H9 (cell line): ENCODE data around the gene PPAN. TPM values are rescaled to one million over a fixed set of nuclear protein-coding genes. Genes with fewer than 3 reads are reported as not detected.

Experiments
- DNase-seq: peaks from one replicate; pipeline ENCODE4 v3.0.0-alpha.2; 2017
- H2AFZ ChIP-seq: one replicate; pipeline ENCODE4 v1.6.1; 2013; ENCODE audit warnings: mild to moderate bottlenecking, low read length, control low read depth, moderate library complexity
- H2AK5ac ChIP-seq: 2 replicates; pipeline ENCODE4 v1.6.1; 2013; ENCODE audit warnings: low read length, control low read depth, mixed read lengths; ENCODE audit not compliant: insufficient read length
- H2BK120ac ChIP-seq: one replicate; pipeline ENCODE4 v1.6.1; 2013; ENCODE audit warnings: low read depth, mild to moderate bottlenecking, low read length, control low read depth, inconsistent platforms; ENCODE audit not compliant: poor library complexity, severe bottlenecking
- H2BK12ac ChIP-seq: 2 replicates; pipeline ENCODE4 v1.6.1; 2013; ENCODE audit warnings: low read length, control low read depth, mixed read lengths, low read depth; ENCODE audit not compliant: insufficient read length
- H2BK15ac ChIP-seq: 2 replicates; pipeline ENCODE4 v1.6.1; 2013; ENCODE audit warnings: low read depth, low read length, control low read depth
- H2BK20ac ChIP-seq: one replicate; pipeline ENCODE4 v1.6.1; 2013; ENCODE audit warnings: low read depth, mild to moderate bottlenecking, low read length, control low read depth, inconsistent platforms; ENCODE audit not compliant: poor library complexity, severe bottlenecking
- H2BK5ac ChIP-seq: 2 replicates; pipeline ENCODE4 v1.6.1; 2013; ENCODE audit warnings: low read length, control low read depth, mixed read lengths; ENCODE audit not compliant: insufficient read length
- H3K14ac ChIP-seq: 2 replicates; pipeline ENCODE4 v1.6.1; 2013; ENCODE audit warnings: low read length, control low read depth; ENCODE audit not compliant: insufficient read depth
- H3K18ac ChIP-seq: 2 replicates; pipeline ENCODE4 v1.6.1; 2013; ENCODE audit warnings: low read depth, mild to moderate bottlenecking, mixed read lengths, low read length, control low read depth; ENCODE audit not compliant: insufficient read length
- H3K23ac ChIP-seq: 2 replicates; pipeline ENCODE4 v1.6.1; 2013; ENCODE audit warnings: low read length, control low read depth, mixed read lengths, low read depth; ENCODE audit not compliant: insufficient read length
- H3K23me2 ChIP-seq: 2 replicates; pipeline ENCODE4 v1.6.1; 2013; ENCODE audit warnings: low read depth, mild to moderate bottlenecking, mixed read lengths, low read length, control low read depth; ENCODE audit not compliant: insufficient read length, poor library complexity, severe bottlenecking
- H3K27ac ChIP-seq: 2 replicates; pipeline ENCODE4 v1.5.1; 2013; ENCODE audit warnings: low read length, control low read depth, mixed read lengths, low read depth; ENCODE audit not compliant: insufficient read length
- H3K27me3 ChIP-seq: 2 replicates; pipeline ENCODE4 v1.6.1; 2013; ENCODE audit warnings: low read length, control low read depth, inconsistent platforms; ENCODE audit not compliant: insufficient read depth
- H3K4ac ChIP-seq: 2 replicates; pipeline ENCODE4 v1.6.1; 2013; ENCODE audit warnings: low read depth, mild to moderate bottlenecking, control low read depth, inconsistent platforms, low read length, moderate library complexity
- H3K4me1 ChIP-seq: 2 replicates; pipeline ENCODE4 v1.6.1; 2013; ENCODE audit warnings: low read length, control low read depth, inconsistent platforms; ENCODE audit not compliant: insufficient read depth
- H3K4me2 ChIP-seq: 2 replicates; pipeline ENCODE4 v1.6.1; 2013; ENCODE audit warnings: low read length, control low read depth, mixed read lengths; ENCODE audit not compliant: insufficient read length, insufficient read depth
- H3K56ac ChIP-seq: 2 replicates; pipeline ENCODE4 v1.6.1; 2013; ENCODE audit warnings: low read depth, mild to moderate bottlenecking, mixed read lengths, low read length, control low read depth; ENCODE audit not compliant: insufficient read length
- H3K79me1 ChIP-seq: 2 replicates; pipeline ENCODE4 v1.6.1; 2013; ENCODE audit warnings: low read depth, mild to moderate bottlenecking, moderate library complexity, low read length, control low read depth, inconsistent platforms; ENCODE audit not compliant: insufficient read depth, poor library complexity, severe bottlenecking
- H3K79me2 ChIP-seq: 2 replicates; pipeline ENCODE4 v1.6.1; 2013; ENCODE audit warnings: low read length, control low read depth, inconsistent platforms; ENCODE audit not compliant: insufficient read depth
- H3K9ac ChIP-seq: 2 replicates; pipeline ENCODE4 v1.6.1; 2013; ENCODE audit warnings: low read length, control low read depth, mixed read lengths; ENCODE audit not compliant: insufficient read length; ENCODE audit errors: extremely low read depth
- H3K9me3 ChIP-seq: one replicate; pipeline ENCODE4 v1.6.1; 2013; ENCODE audit warnings: low read depth, low read length, inconsistent platforms; ENCODE audit not compliant: control insufficient read depth
- H3T11ph ChIP-seq: one replicate; pipeline ENCODE4 v1.6.1; 2013; ENCODE audit warnings: mild to moderate bottlenecking, low read length, control low read depth, inconsistent platforms
- H4K20me1 ChIP-seq: one replicate; pipeline ENCODE4 v1.6.1; 2013; ENCODE audit not compliant: control insufficient read depth, insufficient read length, insufficient read depth
- H4K5ac ChIP-seq: 2 replicates; pipeline ENCODE4 v1.6.1; 2013; ENCODE audit warnings: low read depth, mild to moderate bottlenecking, mixed read lengths, low read length, control low read depth; ENCODE audit not compliant: insufficient read length
- H4K8ac ChIP-seq: replicated peaks from 2 replicates; pipeline ENCODE4 v1.6.1; 2013; ENCODE audit warnings: low read length, control low read depth, mixed read lengths, low read depth; ENCODE audit not compliant: insufficient read length
- H4K91ac ChIP-seq: 2 replicates; pipeline ENCODE4 v1.6.1; 2013; ENCODE audit warnings: low read depth, mild to moderate bottlenecking, moderate library complexity, mixed read lengths, low read length, control low read depth; ENCODE audit not compliant: insufficient read length
- H3K27ac Mint-ChIP-seq, 3 experiments: 2 replicates in 2 of 3; 3 replicates in 1 of 3; pipeline ENCODE4 v1.8.0; 2020 to 2021; ENCODE audit warnings: mixed read lengths in 3 of 3, mild to moderate bottlenecking in 1 of 3, moderate library complexity in 1 of 3
- H3K27me3 Mint-ChIP-seq: 2 replicates; pipeline ENCODE4 v1.8.0; 2021; ENCODE audit warnings: low read depth, mild to moderate bottlenecking, moderate library complexity, mixed read lengths
- H3K36me3 Mint-ChIP-seq, 3 experiments: 2 replicates in 2 of 3; 3 replicates in 1 of 3; pipeline ENCODE4 v1.8.0; 2020 to 2021; ENCODE audit warnings: low read depth in 3 of 3, mixed read lengths in 3 of 3; ENCODE audit not compliant: insufficient read depth in 1 of 3
- H3K4me1 Mint-ChIP-seq, 2 experiments: 2 replicates each; pipeline ENCODE4 v1.8.0; 2020; ENCODE audit warnings: mixed read lengths in 2 of 2
- H3K4me3 Mint-ChIP-seq, 2 experiments: 2 replicates in 1 of 2; 3 replicates in 1 of 2; pipeline ENCODE4 v1.8.0; 2020 to 2021; ENCODE audit warnings: mild to moderate bottlenecking in 2 of 2, mixed read lengths in 2 of 2, moderate library complexity in 1 of 2
- H3K9me3 Mint-ChIP-seq, 2 experiments: 2 replicates in 1 of 2; 3 replicates in 1 of 2; pipeline ENCODE4 v1.8.0; 2020; ENCODE audit warnings: mild to moderate bottlenecking in 2 of 2, mixed read lengths in 2 of 2, moderate library complexity in 1 of 2
- WGBS: extraction: QIAGEN DNeasy Blood & Tissue Kit; methylation state at CpG from one replicate; pipeline ENCODE4 v1.1.7; 2013; ENCODE audit warnings: missing lambda C conversion rate, low lambda C conversion rate, mixed read lengths; ENCODE audit not compliant: insufficient read length; ENCODE audit errors: extremely low coverage; 5-methylcytosine and 5-hydroxymethylcytosine counted together
- total RNA-seq: library from RNA; stranded (reverse); gene quantifications from 2 replicates; pipeline ENCODE4 v1.2.1, GENCODE V29; 2021
- TF ChIP-seq, protein P1 (sequence below): fragments of 200-600 bp; sonication (generic); conservative IDR thresholded peaks from 3 replicates; pipeline ENCODE4 v1.8.0; 2021; ENCODE audit warnings: antibody characterized with exemption, mild to moderate bottlenecking

The PPAN gene
- total RNA-seq, 1 experiment from 2014 or later, result 157 TPM

DNA sequence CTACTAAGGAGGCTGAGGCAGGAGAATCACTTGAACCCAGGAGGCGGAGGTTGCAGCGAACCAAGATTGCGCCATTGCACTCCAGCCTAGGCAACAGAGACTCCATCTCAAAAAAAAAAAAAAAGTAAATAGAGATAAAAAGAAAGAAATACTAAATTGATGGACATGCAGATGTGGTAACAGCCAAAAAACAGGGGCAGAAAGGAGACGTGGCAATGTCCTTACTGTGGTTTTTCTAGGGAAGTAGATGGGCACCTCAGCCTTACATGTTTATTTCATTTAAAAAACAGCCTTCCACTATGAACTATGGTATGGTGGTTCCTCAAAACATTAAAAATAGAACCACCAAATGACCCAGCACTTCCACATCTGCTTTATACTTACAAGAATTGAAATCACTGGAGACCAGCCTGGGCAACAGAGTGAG, 20.1 kb downstream of the PPAN start:
- WGBS, result no CpG with 5 or more reads among the region's 4 CpGs

More for the DNA sequence above, 20.1 kb downstream of the PPAN start:
- Mint-ChIP-seq H3K27ac (no peak overlapping the region), H3K4me3 (no peak overlapping the region), H3K36me3 (peaks cover 4 to 20% (median 9%) of the 10 kb centered on the region in 3 experiments; a peak in 6 of 7 replicates), H3K27me3 (no peaks in the 10 kb centered on the region), H3K4me1 (no peaks in the 10 kb centered on the region), H3K9me3 (peaks cover 0 to 3% of the 10 kb centered on the region in 2 experiments; a peak in 1 of 5 replicates)
- Histone ChIP-seq H3K18ac (no peak overlapping the region), H3K79me1 (no peaks in the 10 kb centered on the region), H3K4me1 (no peaks in the 10 kb centered on the region), H3K23ac (no peak overlapping the region), H2BK20ac (no peak overlapping the region), H3K9me3 (no peaks in the 10 kb centered on the region), H3K4me2 (no peak overlapping the region), H3K27me3 (no peaks in the 10 kb centered on the region), H2AK5ac (no peak overlapping the region), H3K79me2 (no peaks in the 10 kb centered on the region), H2BK5ac (no peak overlapping the region), H2AFZ (no peak overlapping the region), H3K56ac (no peak overlapping the region), H4K5ac (no peak overlapping the region), H2BK120ac (no peak overlapping the region), H2BK12ac (no peak overlapping the region), H4K91ac (no peak overlapping the region), H3T11ph (no peak overlapping the region), H4K20me1 (no peaks in the 10 kb centered on the region), H2BK15ac (no peak overlapping the region), H3K23me2 (no peaks in the 10 kb centered on the region), H3K14ac (no peak overlapping the region), H3K27ac (no peak overlapping the region), H3K4ac (no peak overlapping the region), H4K8ac (no peak overlapping the region), H3K9ac (no peak overlapping the region)
- no peak for DNase-seq
- TF ChIP-seq, protein P1, sequence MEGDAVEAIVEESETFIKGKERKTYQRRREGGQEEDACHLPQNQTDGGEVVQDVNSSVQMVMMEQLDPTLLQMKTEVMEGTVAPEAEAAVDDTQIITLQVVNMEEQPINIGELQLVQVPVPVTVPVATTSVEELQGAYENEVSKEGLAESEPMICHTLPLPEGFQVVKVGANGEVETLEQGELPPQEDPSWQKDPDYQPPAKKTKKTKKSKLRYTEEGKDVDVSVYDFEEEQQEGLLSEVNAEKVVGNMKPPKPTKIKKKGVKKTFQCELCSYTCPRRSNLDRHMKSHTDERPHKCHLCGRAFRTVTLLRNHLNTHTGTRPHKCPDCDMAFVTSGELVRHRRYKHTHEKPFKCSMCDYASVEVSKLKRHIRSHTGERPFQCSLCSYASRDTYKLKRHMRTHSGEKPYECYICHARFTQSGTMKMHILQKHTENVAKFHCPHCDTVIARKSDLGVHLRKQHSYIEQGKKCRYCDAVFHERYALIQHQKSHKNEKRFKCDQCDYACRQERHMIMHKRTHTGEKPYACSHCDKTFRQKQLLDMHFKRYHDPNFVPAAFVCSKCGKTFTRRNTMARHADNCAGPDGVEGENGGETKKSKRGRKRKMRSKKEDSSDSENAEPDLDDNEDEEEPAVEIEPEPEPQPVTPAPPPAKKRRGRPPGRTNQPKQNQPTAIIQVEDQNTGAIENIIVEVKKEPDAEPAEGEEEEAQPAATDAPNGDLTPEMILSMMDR, result no peak
